ENCODE results near the gene VSTM1.
A peak's percentile ranks its signal among the peaks of the same experiment; 100 is the strongest.
"Not testable (repeated sequence)": the region's sequence is repeated elsewhere in the genome, so short reads cannot be mapped to it uniquely, and the experiment has no call there.

VSTM1 gene

GRCh38 chr19:54104998-54105715 lies 41.5 kb upstream of the VSTM1 start:
- ATAC-seq (ENCODE audit: insufficient read depth, low read depth) (no peak), DNase-seq (no peak)
- Histone ChIP-seq H3K9me3 (ENCODE audit: insufficient read depth, low read length, severe bottlenecking) (no peaks in the 10 kb centered on the region), H3K27ac (ENCODE audit: low read length) (no peak overlapping the region), H3K4me2 (ENCODE audit: insufficient read depth, low read length) (no peak overlapping the region; the same call in 1 of the 2 replicates), H3K4me3 (ENCODE audit: low read depth in 1 of 2, low read length in 2 of 2) (no peak overlapping the region), H3K36me3 (ENCODE audit: insufficient read depth, low read length) (peaks cover 52% of the 10 kb centered on the region), H4K20me1 (ENCODE audit: insufficient read depth, low read length) (peaks cover 25% of the 10 kb centered on the region), H3K79me2 (ENCODE audit: insufficient read depth, low read length) (peaks cover 55% of the 10 kb centered on the region), H3K9ac (ENCODE audit: low read depth, low read length) (no peak overlapping the region), H2AFZ (ENCODE audit: low read depth, low read length) (no peak overlapping the region), H3K4me1 (ENCODE audit: insufficient read depth, low read length) (peaks cover 28% of the 10 kb centered on the region), H3K27me3 (ENCODE audit: insufficient read depth, low read length, poor library complexity) (no peaks in the 10 kb centered on the region)
- TF ChIP-seq, protein P1, sequence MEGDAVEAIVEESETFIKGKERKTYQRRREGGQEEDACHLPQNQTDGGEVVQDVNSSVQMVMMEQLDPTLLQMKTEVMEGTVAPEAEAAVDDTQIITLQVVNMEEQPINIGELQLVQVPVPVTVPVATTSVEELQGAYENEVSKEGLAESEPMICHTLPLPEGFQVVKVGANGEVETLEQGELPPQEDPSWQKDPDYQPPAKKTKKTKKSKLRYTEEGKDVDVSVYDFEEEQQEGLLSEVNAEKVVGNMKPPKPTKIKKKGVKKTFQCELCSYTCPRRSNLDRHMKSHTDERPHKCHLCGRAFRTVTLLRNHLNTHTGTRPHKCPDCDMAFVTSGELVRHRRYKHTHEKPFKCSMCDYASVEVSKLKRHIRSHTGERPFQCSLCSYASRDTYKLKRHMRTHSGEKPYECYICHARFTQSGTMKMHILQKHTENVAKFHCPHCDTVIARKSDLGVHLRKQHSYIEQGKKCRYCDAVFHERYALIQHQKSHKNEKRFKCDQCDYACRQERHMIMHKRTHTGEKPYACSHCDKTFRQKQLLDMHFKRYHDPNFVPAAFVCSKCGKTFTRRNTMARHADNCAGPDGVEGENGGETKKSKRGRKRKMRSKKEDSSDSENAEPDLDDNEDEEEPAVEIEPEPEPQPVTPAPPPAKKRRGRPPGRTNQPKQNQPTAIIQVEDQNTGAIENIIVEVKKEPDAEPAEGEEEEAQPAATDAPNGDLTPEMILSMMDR (IDR thresholded peaks at IDR 0.05; ENCODE audit: borderline replicate concordance, extremely low read depth, low read length, poor library complexity, severe bottlenecking), result no peak
- TF ChIP-seq EZH2 (IDR thresholded peaks at IDR 0.05; ENCODE audit: borderline replicate concordance, low read depth, low read length, severe bottlenecking), result no peak

DNA sequence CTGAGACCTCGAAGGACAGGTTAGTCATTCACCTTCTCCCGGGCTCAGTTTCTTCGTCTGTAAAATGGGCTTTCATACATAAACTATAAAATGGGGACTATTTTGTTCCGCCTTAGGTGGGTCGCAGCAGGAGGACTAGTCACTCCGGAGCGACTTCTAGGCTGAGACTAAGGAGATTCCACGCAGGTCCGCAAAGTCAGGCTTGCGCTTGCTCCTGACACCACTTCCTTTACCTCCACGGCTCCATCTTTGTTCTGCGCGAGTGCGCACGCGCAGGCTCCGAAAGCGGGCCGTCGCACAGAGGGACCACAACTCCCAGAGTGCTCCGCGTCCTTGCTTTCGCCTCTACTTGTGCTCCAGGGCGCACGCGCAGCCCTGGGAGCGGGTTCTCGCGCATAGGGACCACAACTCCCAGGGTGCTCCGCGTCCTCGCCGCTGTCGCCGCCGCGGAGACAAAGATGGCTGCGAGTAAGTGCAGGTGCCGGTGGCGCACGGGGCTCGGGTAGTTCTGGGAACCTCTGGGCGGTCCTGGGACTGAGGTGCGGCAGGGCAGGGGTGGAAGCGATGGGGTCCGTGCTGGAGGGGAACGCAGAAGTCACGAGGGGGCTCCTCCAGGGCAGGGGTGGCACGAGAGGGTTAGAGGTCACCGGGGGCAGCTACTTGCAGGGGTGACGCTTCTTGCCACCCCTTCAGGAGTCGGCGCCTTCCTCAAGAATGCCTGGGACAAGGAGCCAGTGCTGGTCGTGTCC lies 38.9 kb upstream of the VSTM1 start, which contains the start of gene NDUFA3:
Gene NDUFA3, plus strand, starts transcription at position 435 of the 749 bp plus-strand sequence. Its CDS starts 24 bp downstream, at position 459.
- H3K4me3 ChIP-seq (ENCODE audit: low read depth in 1 of 2, low read length in 2 of 2), result peak within 1 kb of the TSS; percentile 95 to 99; a peak in 3 of 4 replicates

GRCh38 chr19:54100561-54100960 lies 36.9 kb upstream of the VSTM1 start, which contains the start of gene OSCAR:
Gene OSCAR (minus strand): TSS chr19:54100803. CDS start chr19:54100792, 11 bp downstream.
- Histone ChIP-seq H3K36me3 (ENCODE audit: insufficient read depth, low read length) (peaks cover 8% of the 10 kb centered on the region), H3K4me1 (ENCODE audit: insufficient read depth, low read length) (peaks cover 25% of the 10 kb centered on the region), H3K27me3 (ENCODE audit: insufficient read depth, low read length, poor library complexity) (no peaks in the 10 kb centered on the region), H3K9ac (ENCODE audit: low read depth, low read length) (no peak within 1 kb of the TSS), H3K4me2 (ENCODE audit: insufficient read depth, low read length) (no peak within 1 kb of the TSS), H4K20me1 (ENCODE audit: insufficient read depth, low read length) (peaks cover 2% of the 10 kb centered on the region; the same call in 1 of the 2 replicates), H3K9me3 (ENCODE audit: insufficient read depth, low read length, severe bottlenecking) (no peaks in the 10 kb centered on the region), H3K4me3 (ENCODE audit: low read depth in 1 of 2, low read length in 2 of 2) (no peak within 1 kb of the TSS), H3K79me2 (ENCODE audit: insufficient read depth, low read length) (peaks cover 29% of the 10 kb centered on the region), H2AFZ (ENCODE audit: low read depth, low read length) (peak within 1 kb of the TSS; percentile 45), H3K27ac (ENCODE audit: low read length) (no peak within 1 kb of the TSS)
- DNase-seq, result no peak
- no peak for ATAC-seq (ENCODE audit: insufficient read depth, low read depth)
- TF ChIP-seq EZH2 (IDR thresholded peaks at IDR 0.05; ENCODE audit: borderline replicate concordance, low read depth, low read length, severe bottlenecking), result no peak
- TF ChIP-seq, protein P1 (IDR thresholded peaks at IDR 0.05; ENCODE audit: borderline replicate concordance, extremely low read depth, low read length, poor library complexity, severe bottlenecking), result no peak

More for the DNA sequence above, 38.9 kb upstream of the VSTM1 start, which contains the start of gene NDUFA3:
- Histone ChIP-seq H3K27ac (ENCODE audit: low read length) (peak within 1 kb of the TSS; percentile 85), H3K4me2 (ENCODE audit: insufficient read depth, low read length) (peak within 1 kb of the TSS; percentile 96), H3K4me1 (ENCODE audit: insufficient read depth, low read length) (peaks cover 28% of the 10 kb centered on the region), H4K20me1 (ENCODE audit: insufficient read depth, low read length) (peaks cover 12% of the 10 kb centered on the region), H2AFZ (ENCODE audit: low read depth, low read length) (peak within 1 kb of the TSS; percentile 95), H3K9me3 (ENCODE audit: insufficient read depth, low read length, severe bottlenecking) (no peaks in the 10 kb centered on the region), H3K36me3 (ENCODE audit: insufficient read depth, low read length) (peaks cover 26% of the 10 kb centered on the region), H3K27me3 (ENCODE audit: insufficient read depth, low read length, poor library complexity) (no peaks in the 10 kb centered on the region), H3K79me2 (ENCODE audit: insufficient read depth, low read length) (peaks cover 37% of the 10 kb centered on the region), H3K9ac (ENCODE audit: low read depth, low read length) (peak within 1 kb of the TSS; percentile 80)
- no peak for TF ChIP-seq EZH2 (IDR thresholded peaks at IDR 0.05; ENCODE audit: borderline replicate concordance, low read depth, low read length, severe bottlenecking)
- TF ChIP-seq, protein P1 (IDR thresholded peaks at IDR 0.05; ENCODE audit: borderline replicate concordance, extremely low read depth, low read length, poor library complexity, severe bottlenecking), result no peak
- ATAC-seq (ENCODE audit: insufficient read depth, low read depth) (peak; percentile 98), DNase-seq (peak; percentile 99)

- H3K79me2 ChIP-seq (ENCODE audit: insufficient read depth, low read length), result peaks cover 22% of the 10 kb centered on the region
- not testable (repeated sequence) for H2AFZ ChIP-seq (ENCODE audit: low read depth, low read length); H3K9ac ChIP-seq (ENCODE audit: low read depth, low read length); ATAC-seq (ENCODE audit: insufficient read depth, low read depth); H3K4me2 ChIP-seq (ENCODE audit: insufficient read depth, low read length); DNase-seq; H3K36me3 ChIP-seq (ENCODE audit: insufficient read depth, low read length); H3K27me3 ChIP-seq (ENCODE audit: insufficient read depth, low read length, poor library complexity); H3K9me3 ChIP-seq (ENCODE audit: insufficient read depth, low read length, severe bottlenecking); H3K27ac ChIP-seq (ENCODE audit: low read length); H3K4me3 ChIP-seq (ENCODE audit: low read depth in 1 of 2, low read length in 2 of 2); H4K20me1 ChIP-seq (ENCODE audit: insufficient read depth, low read length)
- H3K4me1 ChIP-seq (ENCODE audit: insufficient read depth, low read length), result peaks cover 22% of the 10 kb centered on the region
These were observed 36.2 kb upstream of the VSTM1 start for GRCh38 chr19:54099903-54100255.

All from DND-41 (cell line).